GM21619 (cell line): Measurements from ENCODE around the gene MEIOSIN.
"Not testable (repeated sequence)": the region's sequence is repeated elsewhere in the genome, so short reads cannot be mapped to it uniquely, and the experiment has no call there.

ENCODE experiments used
- ATAC-seq: cut with Tn5 transposase; IDR thresholded peaks from one replicate; pipeline ENCODE4 v1.9.1; 2021; ENCODE audit not compliant: unreplicated experiment

Gene MEIOSIN

DNA sequence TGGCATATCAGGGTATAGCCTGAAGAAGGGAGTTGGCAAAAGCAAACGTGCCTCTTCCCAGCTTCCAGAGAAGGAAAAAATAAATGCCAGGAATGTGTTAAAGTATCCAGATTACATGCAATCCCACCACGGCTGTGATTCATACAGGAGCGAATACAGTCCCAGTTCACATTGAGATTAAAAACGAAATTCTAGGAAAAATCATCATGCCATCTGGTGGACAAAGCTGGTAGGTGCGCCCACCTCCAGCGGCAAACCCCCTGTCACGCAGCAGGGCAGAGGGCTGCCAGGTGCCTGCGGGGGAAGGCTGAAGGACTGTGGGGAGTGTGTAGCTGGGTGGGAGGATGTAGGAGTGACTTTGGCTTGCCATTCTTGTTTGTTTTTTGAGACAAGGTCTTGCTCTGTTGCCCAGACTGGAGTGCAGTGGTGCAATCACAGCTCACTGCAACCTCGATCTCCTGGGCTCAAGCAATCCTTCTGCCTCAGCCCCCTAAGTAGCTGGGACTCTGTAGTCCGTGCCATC lies 65.8 kb downstream of the MEIOSIN start:
- no peak for ATAC-seq

- ATAC-seq = not testable (repeated sequence)
Observed at GRCh38 chr19:45799541-45799940, 66.3 kb downstream of the MEIOSIN start.

DNA sequence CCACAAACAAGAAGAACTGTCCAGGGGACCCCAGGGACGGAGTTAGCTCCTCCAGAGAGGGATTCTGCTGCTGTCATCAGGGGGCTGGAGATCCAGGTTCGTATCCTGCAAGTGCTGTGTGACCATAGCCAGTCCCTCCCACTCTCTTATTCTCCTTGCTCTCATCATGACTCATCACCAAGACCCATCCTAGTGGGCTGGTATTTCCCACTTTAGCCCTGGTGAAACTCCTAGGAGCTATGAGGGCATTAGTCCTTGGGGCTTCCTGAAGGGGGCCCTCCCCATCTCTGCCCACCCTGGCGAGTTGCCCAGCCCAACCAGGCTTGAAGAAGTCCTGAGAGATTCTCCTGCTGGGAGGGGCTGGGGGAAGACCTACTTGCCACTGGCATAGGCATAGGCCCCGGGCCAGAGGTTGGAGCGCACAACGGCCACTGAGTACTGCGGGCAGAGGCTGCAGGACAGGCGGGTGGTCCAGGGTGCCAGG lies 66.9 kb downstream of the MEIOSIN start:
- no peak for ATAC-seq

DNA sequence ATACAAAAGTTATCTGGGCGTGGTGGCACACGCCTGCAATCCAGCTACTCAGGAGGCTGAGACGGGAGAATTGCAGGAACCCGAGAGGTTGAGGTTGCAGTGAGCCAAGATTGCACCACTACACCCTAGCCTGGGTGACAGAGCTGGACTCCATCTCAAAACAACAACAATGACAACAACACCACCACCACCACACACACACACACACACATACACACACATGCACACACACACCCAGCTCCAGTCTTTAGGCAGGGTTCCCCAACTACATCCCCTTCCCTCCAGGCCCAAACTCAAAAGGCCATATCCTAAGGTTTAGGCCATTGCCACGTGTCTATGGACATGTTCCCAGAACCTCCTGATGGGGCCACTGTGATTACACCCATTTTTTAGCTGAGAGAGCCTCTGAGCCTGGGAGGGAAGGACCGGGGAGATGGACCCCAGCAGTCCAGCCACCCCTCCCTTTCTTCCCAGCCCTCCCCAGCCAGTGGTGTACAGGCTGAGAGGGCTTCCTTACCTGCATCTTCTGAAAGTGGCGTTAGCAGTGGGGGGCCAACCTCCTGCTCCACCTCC lies 68.5 kb downstream of the MEIOSIN start:
- ATAC-seq = no peak

- no peak for ATAC-seq
Observed at GRCh38 chr19:45804140-45804958, 71.1 kb downstream of the MEIOSIN start.

DNA sequence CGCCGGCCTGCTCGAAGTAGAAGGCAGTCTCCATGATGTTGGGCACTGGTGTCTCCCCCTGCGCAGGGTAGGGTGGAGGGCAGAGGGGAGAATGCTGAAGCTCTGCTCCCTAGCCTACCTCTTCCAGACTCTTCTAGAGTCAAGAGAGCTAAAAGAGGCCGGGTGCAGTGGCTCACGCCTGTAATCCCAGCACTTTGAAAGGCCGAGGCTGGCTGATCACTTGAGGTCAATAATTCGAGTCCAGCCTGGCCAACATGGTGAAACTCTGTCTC lies 71.7 kb downstream of the MEIOSIN start:
- no peak for ATAC-seq

DNA sequence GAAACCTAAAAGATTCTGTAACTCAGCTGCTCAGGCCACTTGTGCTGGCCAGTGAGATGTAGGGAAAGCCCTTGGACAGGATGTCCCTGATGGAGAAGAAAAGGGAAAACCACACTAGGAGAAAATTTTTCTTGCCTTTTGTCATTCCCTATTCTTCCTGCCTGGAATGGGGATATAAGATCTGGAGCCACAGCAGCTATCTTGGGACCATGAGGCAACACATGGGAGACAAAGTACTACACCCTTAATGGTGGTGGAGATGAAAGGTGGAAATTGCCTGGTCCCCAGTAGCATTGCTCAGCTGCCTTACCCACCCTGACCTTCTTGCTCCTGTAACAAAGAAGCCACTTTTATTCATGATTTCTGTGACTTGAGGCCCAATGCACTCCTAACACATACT lies 72.5 kb downstream of the MEIOSIN start:
- ATAC-seq = no peak

DNA sequence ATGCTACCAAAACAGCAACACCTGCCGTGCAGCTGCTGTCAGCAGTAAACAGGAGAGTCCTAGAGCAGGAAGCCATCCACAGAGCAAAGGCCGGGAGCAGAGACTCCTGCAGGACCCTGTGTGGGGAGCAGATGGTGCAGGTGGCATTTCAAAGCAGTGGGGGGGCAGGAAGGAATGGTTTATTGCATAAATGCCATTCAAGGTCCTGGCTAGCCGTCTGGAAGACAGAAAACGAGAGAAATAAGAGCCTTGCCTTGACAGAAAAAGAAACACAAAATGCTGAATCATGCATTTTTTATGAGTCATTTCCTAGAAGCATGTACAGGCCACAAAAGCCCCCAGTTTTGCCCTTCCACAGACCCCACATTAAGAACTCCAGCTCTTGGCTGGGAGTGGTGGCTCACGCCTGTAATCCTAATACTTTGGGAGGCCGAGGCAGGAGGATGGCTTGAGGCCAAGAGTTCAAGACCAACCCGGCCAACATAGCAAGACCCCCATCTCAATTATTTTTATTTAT lies 76.5 kb downstream of the MEIOSIN start:
- ATAC-seq = no peak

DNA sequence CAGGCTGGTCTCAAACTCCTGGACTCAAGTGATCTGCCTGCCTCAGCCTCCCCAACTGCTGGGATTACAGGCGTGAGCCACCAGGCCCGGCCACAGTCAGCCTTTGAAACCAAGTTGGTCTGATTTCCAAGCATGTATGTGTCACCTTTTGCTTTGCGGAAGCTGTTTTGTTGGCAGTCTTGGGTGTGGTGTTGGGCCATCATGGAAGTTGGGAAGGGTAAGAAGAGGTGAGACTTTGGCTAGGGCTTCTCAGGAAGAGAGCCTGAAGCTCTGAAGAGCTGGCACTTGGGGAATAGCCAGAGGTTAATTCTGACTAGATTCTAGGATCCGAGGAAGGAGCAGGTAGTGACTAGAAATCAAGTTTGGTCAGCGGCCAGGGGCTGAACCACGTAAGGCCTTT lies 79.1 kb downstream of the MEIOSIN start:
- ATAC-seq = no peak
